ENCODE data around the gene ALDH4A1.
"Not testable (repeated sequence)": the region's sequence is repeated elsewhere in the genome, so short reads cannot be mapped to it uniquely, and the experiment has no call there.

Gene ALDH4A1

DNA sequence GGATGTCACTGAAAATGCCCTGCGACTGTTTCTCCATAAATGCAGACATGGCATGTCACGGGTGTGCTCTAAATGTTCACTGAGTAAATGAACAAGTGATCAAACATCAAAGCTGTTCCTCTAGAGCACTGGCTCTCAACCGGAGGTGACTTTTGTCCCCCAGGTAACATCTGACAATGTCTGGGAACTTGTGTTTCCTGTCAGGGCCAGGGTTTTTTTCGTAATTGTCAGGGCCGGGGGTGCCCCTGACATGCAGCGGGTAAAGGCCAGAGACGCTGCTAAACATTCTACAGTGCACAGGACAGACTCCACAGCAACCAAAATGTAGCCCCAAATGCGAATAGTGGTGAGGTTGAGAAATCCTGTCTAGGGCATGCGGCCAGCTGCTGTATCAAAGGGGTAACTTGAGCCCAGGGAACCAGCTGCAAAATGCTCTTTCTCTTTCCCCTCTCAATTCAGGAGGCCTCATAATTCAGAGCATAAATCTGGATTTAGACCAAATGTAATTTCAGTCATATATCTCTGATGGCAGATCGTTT, 2.0 kb downstream of the ALDH4A1 start:
- DNase-seq (ENCODE audit: low spot score), result no peak

DNA sequence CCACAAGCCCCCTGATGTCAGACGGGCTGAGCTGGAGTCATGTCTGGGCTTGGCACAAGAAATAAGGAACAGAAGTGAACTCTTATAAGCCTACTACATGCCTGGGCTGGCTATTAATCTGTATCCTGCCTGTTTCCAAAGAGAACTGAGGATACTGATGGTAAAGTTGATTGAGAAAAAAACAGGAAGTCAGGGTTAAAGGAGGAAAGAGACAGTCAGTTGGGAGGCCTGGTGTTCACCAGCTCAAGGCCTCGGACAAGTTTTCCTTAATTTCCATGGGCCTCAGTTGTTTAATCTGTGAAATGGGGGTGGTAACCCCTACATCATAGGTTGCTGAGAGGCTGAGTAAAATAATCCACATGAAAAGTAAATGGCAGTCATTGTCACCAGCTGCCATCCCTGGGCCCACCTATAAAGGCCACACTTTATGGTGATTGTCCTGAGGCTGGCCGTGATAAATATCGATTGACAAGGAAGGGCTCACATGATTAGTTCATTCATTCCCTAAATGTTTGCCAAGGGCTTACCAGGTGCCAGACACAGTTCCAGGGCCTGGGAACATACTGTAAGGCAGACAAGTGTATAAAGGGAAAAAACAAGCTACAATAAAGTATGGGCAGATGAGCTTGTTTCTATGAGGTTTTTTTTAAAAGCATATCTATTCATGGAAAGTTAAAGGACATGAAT, 2.8 kb downstream of the ALDH4A1 start:
- no peak for DNase-seq (ENCODE audit: low spot score)

DNA sequence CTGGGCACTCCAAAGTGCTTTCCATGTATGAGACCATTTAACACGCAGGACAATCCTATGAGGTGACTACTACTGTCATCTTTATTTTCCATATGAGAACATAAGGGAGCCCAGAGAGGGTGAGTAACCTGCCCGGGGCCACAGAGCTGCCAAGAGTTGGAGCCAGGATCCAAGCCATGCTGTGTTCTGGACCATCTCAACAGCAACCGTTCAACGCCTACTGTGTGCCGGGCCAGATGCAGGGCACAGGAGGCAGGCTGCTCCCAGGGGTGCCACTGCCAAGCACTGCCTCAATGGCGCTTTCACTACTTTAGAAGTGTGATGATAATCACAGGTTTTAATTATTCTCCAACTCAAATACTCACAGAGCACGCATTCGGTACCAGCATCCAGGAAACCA, 3.8 kb downstream of the ALDH4A1 start:
- DNase-seq (ENCODE audit: low spot score), result no peak

DNA sequence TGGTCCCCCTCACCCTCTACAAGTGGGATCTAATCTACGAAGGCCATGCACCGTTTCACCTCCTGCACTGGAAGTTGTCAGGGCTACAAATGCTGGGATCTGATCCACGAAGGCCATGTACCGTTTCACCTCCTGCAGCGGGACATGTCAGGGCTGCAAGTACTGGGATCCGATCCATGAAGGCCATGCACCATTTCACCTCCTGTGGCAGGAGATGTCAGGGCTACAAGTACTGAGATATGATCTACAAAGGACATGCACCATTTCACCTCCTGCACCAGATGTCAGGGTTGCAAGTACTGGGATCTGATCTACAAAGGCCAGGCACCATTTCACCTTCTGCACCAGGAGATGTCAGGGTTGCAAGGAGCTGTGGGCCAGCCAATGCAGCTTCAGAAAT, 7.0 kb downstream of the ALDH4A1 start:
- no peak for DNase-seq (ENCODE audit: low spot score)

GRCh38 chr1:18893120-18893519, 9.2 kb downstream of the ALDH4A1 start:
- DNase-seq (ENCODE audit: low spot score), result no peak

DNA sequence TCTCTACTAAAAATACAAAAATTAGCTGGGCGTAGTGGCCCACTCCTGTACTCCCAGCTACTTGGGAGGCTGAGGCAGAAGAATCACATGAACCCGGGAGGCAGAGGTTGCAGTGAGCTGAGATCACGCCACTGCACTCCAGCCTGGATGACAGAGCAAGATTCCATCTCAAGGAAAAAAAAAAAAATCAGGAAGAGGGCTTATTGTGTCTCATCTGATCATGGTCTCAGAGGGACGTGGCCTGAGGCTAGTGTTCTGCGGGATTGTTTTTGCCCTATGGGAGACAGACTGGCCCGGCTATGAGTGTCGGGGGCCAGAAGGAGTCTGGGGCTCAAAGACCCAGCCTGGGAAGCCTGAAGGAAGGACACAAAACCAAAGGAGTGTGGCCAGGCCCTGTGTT, 10.5 kb downstream of the ALDH4A1 start:
- not testable (repeated sequence) for DNase-seq (ENCODE audit: low spot score)

GRCh38 chr1:18891426-18891780, 11.0 kb downstream of the ALDH4A1 start:
- DNase-seq (ENCODE audit: low spot score), result no peak

DNA sequence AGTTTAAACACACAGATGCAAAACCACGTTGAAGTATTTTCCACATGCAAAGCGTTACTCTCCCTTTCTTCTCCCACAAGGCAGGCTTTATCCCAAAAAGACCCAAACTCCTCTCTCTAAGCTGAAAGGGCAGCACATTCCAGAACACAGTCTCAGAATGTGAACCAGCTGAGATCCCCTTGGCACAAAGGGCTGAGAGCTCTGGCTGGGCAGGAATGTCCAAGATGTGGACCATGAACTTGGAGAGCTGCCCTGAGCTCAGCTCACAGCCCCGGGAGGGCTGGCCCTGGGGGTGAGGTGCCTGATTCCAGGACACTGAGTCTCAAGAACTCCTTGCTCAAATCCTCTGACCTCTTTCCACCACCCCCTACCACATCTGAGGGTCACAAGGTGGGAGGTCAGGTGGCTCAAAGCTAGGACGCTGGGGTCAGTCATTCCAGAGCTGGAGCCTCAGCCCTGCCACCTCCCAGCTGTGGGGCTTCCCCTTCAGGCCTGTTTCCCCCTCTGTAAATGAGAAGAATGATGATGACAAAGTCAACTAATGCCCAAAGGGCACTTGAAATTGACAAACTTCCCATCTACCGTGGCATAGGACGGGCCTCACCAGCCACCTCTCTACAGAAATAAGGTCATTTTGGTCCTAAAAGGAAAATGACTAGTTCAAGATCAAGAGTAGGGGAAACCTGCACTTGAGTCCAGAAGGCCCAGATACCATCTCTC, 11.5 kb downstream of the ALDH4A1 start:
- DNase-seq (ENCODE audit: low spot score), result peak; percentile 84

DNA sequence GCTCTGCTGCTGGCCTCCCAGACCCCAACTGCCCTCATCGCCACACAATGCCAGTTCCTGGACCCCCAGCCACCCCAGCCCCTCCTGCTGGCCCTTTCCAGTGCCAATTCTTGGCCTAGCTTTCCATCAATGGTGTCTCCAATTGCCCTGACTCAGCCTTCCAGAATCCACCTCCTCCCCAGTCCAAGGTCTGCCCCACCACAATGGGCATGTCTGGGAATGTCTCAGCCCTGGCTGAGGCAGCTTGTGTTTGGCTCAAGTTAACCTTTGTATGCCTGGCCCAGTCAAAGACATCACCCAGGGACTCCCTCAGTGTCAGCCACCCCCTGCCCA, 16.4 kb downstream of the ALDH4A1 start:
- DNase-seq (ENCODE audit: low spot score), result peak; percentile 81

DNA sequence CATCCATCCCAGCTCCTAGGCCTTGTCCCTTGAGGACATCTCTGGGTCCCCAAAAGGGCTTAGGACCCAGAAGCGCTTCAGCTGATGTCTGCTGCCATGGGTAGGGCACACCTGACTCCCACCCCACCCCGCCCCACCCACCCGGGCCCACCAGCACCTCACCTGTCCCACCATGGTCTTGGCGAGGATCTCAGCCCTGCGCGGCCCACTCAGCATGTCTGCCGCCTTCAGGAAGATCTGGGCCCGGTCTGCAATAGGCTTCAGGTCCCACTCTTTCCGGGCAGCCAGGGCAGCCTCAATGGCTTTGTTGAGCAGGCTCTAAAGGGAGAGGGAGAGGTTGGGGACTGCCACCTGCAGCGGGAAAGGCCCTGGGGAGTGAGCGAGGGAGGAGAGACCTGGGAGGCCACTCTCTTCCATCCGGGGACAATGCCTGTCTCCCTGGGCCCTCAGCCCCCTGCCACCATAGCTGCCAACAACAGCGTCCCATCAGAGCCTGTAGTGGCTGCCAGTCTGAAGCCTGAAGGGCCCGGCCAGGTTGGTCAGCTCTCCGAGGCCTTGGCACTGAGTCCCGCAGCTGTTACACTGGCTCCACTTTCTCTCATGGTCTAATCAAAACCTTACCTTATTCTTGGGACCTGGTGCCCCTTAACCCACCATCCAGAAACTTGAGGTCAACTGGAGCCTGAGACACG, 16.9 kb downstream of the ALDH4A1 start:
- DNase-seq (ENCODE audit: low spot score), result no peak

GRCh38 chr1:18884727-18885126, 17.6 kb downstream of the ALDH4A1 start:
- DNase-seq (ENCODE audit: low spot score), result no peak

- DNase-seq (ENCODE audit: low spot score), result no peak
Measured at GRCh38 chr1:18884419-18884717, 18.0 kb downstream of the ALDH4A1 start.

GRCh38 chr1:18883636-18884418, 18.5 kb downstream of the ALDH4A1 start:
- DNase-seq (ENCODE audit: low spot score), result peak; percentile 84

DNA sequence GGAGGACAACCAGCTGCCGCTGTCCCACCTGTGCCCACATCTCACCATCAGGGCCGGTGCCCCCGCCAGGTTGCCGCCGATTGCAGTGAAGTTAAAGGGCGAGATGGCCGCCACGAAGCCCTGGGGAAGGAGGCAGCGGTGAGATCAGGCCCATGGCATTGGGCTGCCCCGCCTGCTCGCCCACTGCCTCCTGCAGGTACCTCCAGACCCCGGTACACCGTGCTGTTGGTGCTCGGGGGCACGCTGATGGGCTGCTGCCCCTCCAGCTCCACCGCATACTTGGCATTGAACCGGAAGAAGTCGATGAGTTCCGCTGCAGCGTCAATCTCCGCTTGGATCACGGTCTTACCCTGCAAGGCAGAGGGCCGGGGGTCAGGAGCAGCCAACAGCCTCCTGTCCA, 19.3 kb downstream of the ALDH4A1 start:
- DNase-seq (ENCODE audit: low spot score), result no peak

- DNase-seq (ENCODE audit: low spot score), result peak; percentile 84
Measured at GRCh38 chr1:18882486-18882885, 19.9 kb downstream of the ALDH4A1 start.

- no peak for DNase-seq (ENCODE audit: low spot score)
Measured at GRCh38 chr1:18881642-18882431, 20.5 kb downstream of the ALDH4A1 start.

DNA sequence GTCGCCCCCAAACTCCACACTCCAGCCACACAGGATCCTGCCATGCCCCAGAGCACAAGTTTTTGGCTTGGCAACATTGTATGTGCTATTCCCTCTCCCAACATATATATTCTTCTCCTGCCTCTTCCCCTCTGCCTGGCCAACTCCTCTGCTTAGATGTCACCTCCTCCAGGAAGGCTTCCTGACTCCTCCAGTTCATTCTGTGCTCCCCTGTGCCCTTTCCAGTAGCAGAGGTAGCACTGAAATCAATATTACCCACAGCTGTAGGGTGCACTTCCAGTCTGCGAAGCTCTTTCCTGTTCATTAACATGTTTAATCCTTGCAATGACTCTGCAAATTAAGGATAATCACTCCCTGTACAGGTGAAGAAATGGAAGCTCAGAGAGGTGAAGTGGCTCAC, 21.2 kb downstream of the ALDH4A1 start:
- no peak for DNase-seq (ENCODE audit: low spot score)

GRCh38 chr1:18880585-18880984, 21.8 kb downstream of the ALDH4A1 start:
- no peak for DNase-seq (ENCODE audit: low spot score)

DNA sequence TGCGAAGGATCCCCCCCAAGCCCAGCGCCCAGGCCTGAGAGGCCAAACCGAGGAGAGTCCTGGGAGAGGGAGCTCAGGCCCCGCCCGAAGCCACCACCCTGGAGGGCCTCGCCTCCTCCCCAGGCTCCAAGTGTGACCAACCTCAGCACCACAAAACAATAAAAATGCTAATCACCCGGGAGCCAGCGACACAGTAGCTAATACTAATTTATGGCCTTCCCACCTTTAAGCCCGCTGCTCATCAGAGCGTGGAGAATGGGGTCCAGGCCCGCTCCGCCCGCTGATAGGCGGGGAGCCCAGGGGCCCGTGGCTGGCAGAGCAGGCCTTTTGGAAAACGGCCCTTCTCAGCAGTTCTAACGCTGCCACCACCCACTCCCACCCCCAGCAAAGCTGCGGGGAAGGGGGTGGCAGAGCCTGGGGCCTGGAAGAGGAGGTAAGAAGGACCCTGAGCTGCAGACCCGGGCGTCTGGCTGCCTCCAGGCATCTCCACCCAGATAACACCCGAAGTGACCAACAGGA, 22.5 kb downstream of the ALDH4A1 start:
- no peak for DNase-seq (ENCODE audit: low spot score)

DNA sequence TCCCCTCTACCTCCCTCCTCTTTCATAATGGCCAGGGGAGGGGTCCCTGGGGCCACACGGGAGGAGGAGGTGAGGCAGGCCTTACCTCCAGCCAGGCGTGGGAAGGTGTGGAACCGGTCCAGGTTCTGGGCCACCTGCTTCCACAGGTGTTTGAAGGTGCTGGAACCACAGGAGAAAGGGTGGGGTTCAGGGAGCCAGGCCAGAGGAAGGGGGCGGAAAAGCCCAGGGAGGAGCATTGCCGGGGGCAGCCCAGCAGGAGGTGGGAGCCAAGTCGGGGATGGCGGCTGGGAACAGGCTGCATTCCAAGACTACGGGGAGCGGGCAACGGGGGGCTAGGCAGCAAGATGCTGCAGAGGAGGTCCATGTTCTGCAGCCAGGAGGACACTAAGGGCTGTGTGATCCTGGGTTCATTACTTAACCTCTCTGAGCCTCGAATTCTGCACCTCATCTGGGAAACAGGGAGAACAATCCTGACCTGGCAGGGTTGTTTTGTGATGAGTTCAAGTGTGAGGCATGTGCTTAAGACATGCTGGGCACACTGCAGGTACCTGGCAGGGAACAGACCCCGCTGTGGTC, 23.1 kb downstream of the ALDH4A1 start:
- no peak for DNase-seq (ENCODE audit: low spot score)

- no peak for DNase-seq (ENCODE audit: low spot score)
Measured at GRCh38 chr1:18878538-18879214, 23.7 kb downstream of the ALDH4A1 start.
